WTC11 (cell line): ENCODE results near the gene MLST8. TPM values are rescaled to one million over a fixed set of nuclear protein-coding genes. Genes with fewer than 3 reads are reported as not detected.

ENCODE experiments used
- ATAC-seq: fragments of 200-7000 bp; cut with Tn5 transposase; 2 replicates; pipeline ENCODE4 v1.10.0; 2021; ENCODE audit warnings: mild to moderate bottlenecking, moderate library complexity
- CTCF ChIA-PET: fragments of 300-600 bp; sonication (Branson Sonifier 250); formaldehyde crosslinking; loops from one replicate; lab custom pipeline; 2021; ENCODE audit warnings: antibody characterized with exemption; lab: Charles Lee
- POLR2A ChIA-PET: fragments of 350-600 bp; sonication (Branson Sonifier 250); formaldehyde crosslinking; loops from one replicate; lab custom pipeline; 2021; ENCODE audit warnings: antibody characterized with exemption; lab: Charles Lee
- DNase-seq: peaks from one replicate; pipeline ENCODE4 v3.0.0; 2021; ENCODE audit warnings: low spot score
- H3K27ac Mint-ChIP-seq: 2 replicates; pipeline ENCODE4 v1.8.0; 2021; ENCODE audit warnings: mixed read lengths
- H3K27me3 Mint-ChIP-seq: 2 replicates; pipeline ENCODE4 v1.8.0; 2021; ENCODE audit warnings: low read depth, mild to moderate bottlenecking, moderate library complexity, mixed read lengths
- H3K36me3 Mint-ChIP-seq: 2 replicates; pipeline ENCODE4 v1.8.0; 2021; ENCODE audit warnings: mixed read lengths
- H3K4me1 Mint-ChIP-seq: 2 replicates; pipeline ENCODE4 v1.8.0; 2022; ENCODE audit warnings: mixed read lengths
- H3K4me3 Mint-ChIP-seq: 2 replicates; pipeline ENCODE4 v1.8.0; 2021; ENCODE audit warnings: mild to moderate bottlenecking, moderate library complexity, mixed read lengths
- H3K9me3 Mint-ChIP-seq: 2 replicates; pipeline ENCODE4 v1.8.0; 2021; ENCODE audit warnings: mixed read lengths
- ARID4B ChIP-seq: sonication (generic); formaldehyde crosslinking; IDR thresholded peaks from 2 replicates; pipeline ENCODE4 v1.8.0; 2023; ENCODE audit warnings: missing genetic modification reagents, mild to moderate bottlenecking, borderline replicate concordance
- CDX4 ChIP-seq: fragments of 250-450 bp; sonication (Bioruptor Pico); IDR thresholded peaks from 2 replicates; pipeline ENCODE4 v1.9.0; 2021; ENCODE audit warnings: moderate library complexity, mild to moderate bottlenecking, inconsistent platforms, borderline replicate concordance
- E2F4 ChIP-seq: sonication (generic); formaldehyde crosslinking; IDR thresholded peaks from 2 replicates; pipeline ENCODE4 v1.8.1; 2022; ENCODE audit warnings: low read depth, mild to moderate bottlenecking, moderate library complexity, missing genetic modification reagents, borderline replicate concordance
- ESRRA ChIP-seq: sonication (generic); formaldehyde crosslinking; IDR thresholded peaks from 2 replicates; pipeline ENCODE4 v1.8.1; 2022; ENCODE audit warnings: mild to moderate bottlenecking, missing genetic modification reagents, borderline replicate concordance
- ETV6 ChIP-seq: sonication (generic); formaldehyde crosslinking; IDR thresholded peaks from 2 replicates; pipeline ENCODE4 v1.8.1; 2022; ENCODE audit warnings: mild to moderate bottlenecking, missing genetic modification reagents
- FOXP1 ChIP-seq: sonication (generic); formaldehyde crosslinking; IDR thresholded peaks from 2 replicates; pipeline ENCODE4 v1.8.0; 2022; ENCODE audit warnings: missing genetic modification reagents, mild to moderate bottlenecking, moderate library complexity, borderline replicate concordance
- NFE2L1 ChIP-seq: sonication (generic); formaldehyde crosslinking; IDR thresholded peaks from 2 replicates; pipeline ENCODE4 v1.8.1; 2023; ENCODE audit warnings: missing genetic modification reagents
- NR2C2 ChIP-seq: sonication (generic); formaldehyde crosslinking; IDR thresholded peaks from 2 replicates; pipeline ENCODE4 v1.8.0; 2022; ENCODE audit warnings: mild to moderate bottlenecking, missing genetic modification reagents
- NR3C1 ChIP-seq: sonication (generic); formaldehyde crosslinking; conservative IDR thresholded peaks from 2 replicates; pipeline ENCODE4 v1.8.1; 2023; ENCODE audit warnings: low read depth, mild to moderate bottlenecking, missing genetic modification reagents
- PRRX2 ChIP-seq: fragments of 250-450 bp; sonication (Bioruptor Pico); IDR thresholded peaks from 2 replicates; pipeline ENCODE4 v1.8.0; 2021; ENCODE audit warnings: mild to moderate bottlenecking
- SP1 ChIP-seq: sonication (generic); formaldehyde crosslinking; conservative IDR thresholded peaks from 2 replicates; pipeline ENCODE4 v1.8.1; 2022; ENCODE audit warnings: missing genetic modification reagents
- TEAD1 ChIP-seq: sonication (generic); formaldehyde crosslinking; IDR thresholded peaks from 2 replicates; pipeline ENCODE4 v1.8.0; 2022; ENCODE audit warnings: mild to moderate bottlenecking, missing genetic modification reagents
- TEAD4 ChIP-seq: sonication (generic); formaldehyde crosslinking; IDR thresholded peaks from 2 replicates; pipeline ENCODE4 v1.8.0; 2022; ENCODE audit warnings: mild to moderate bottlenecking, missing genetic modification reagents
- TP53 ChIP-seq: sonication (generic); formaldehyde crosslinking; IDR thresholded peaks from 2 replicates; pipeline ENCODE4 v1.8.1; 2023; ENCODE audit warnings: mild to moderate bottlenecking, missing genetic modification reagents
- USF1 ChIP-seq: sonication (generic); formaldehyde crosslinking; IDR thresholded peaks from 2 replicates; pipeline ENCODE4 v1.8.0; 2022; ENCODE audit warnings: mild to moderate bottlenecking, missing genetic modification reagents
- ZMAT4 ChIP-seq: fragments of 250-450 bp; sonication (Bioruptor Pico); IDR thresholded peaks from 2 replicates; pipeline ENCODE4 v1.9.0; 2021; ENCODE audit warnings: mild to moderate bottlenecking
- ZNF121 ChIP-seq: sonication (generic); formaldehyde crosslinking; IDR thresholded peaks from 2 replicates; pipeline ENCODE4 v1.8.0; 2023; ENCODE audit warnings: missing genetic modification reagents
- ZNF317 ChIP-seq: sonication (generic); formaldehyde crosslinking; IDR thresholded peaks from 2 replicates; pipeline ENCODE4 v1.8.1; 2023; ENCODE audit warnings: low read depth, mild to moderate bottlenecking, moderate library complexity, missing genetic modification reagents, borderline replicate concordance
- ZNF416 ChIP-seq: fragments of 250-450 bp; sonication (Bioruptor Pico); IDR thresholded peaks from 2 replicates; pipeline ENCODE4 v1.9.0; 2021; ENCODE audit warnings: mild to moderate bottlenecking, inconsistent platforms
- ZNF512 ChIP-seq: sonication (generic); formaldehyde crosslinking; IDR thresholded peaks from 2 replicates; pipeline ENCODE4 v1.8.1; 2022; ENCODE audit warnings: missing genetic modification reagents, borderline replicate concordance
- ZNF671 ChIP-seq: fragments of 250-450 bp; sonication (Bioruptor Pico); IDR thresholded peaks from 2 replicates; pipeline ENCODE4 v1.8.0; 2021; ENCODE audit warnings: mild to moderate bottlenecking
- total RNA-seq: library from RNA; stranded (reverse); gene quantifications from 3 replicates; pipeline ENCODE4 v1.2.3, GENCODE V29; 2021

The MLST8 gene
- total RNA-seq, 1 experiment from 2014 or later, result 71.6 TPM

- no peak for TF ChIP-seq NR2C2 (CRISPR knock-in tag)
These were observed 24.8 kb upstream of the MLST8 start (continued) for GRCh38 chr16:2180461-2180860.

GRCh38 chr16:2180962-2181923, 24.0 kb upstream of the MLST8 start:
- CTCF ChIA-PET, result interaction anchor here (5.7 kb wide), 1 partner anchor 13 kb away, joined by 24 read pairs; no protein-coding TSS in a partner anchor
- Mint-ChIP-seq H3K4me1 (0 out of 2 replicates have a peak, but pooled peaks cover 3% of the 10 kb centered on the region), H3K27me3 (no peaks in the 10 kb centered on the region), H3K36me3 (peaks cover under 1% of the 10 kb centered on the region; the same call in 1 of the 2 replicates)
- TF ChIP-seq CDX4, result no peak
- TF ChIP-seq PRRX2, result no peak
- no peak for TF ChIP-seq ETV6 (CRISPR knock-in tag)
- TF ChIP-seq TEAD4, result no peak
- no peak for TF ChIP-seq NR3C1 (CRISPR knock-in tag)
- TF ChIP-seq ZNF671 (CRISPR knock-in tag), result no peak
- TF ChIP-seq ZNF416, result no peak
- TF ChIP-seq, all 79 proteins: peak for 0
- H3K4me3 Mint-ChIP-seq, result no peak overlapping the region
- POLR2A ChIA-PET, result interaction anchor here (0.9 to 1.3 kb wide), 2 partner anchors 26 to 45 kb away, joined by 4 to 5 read pairs; partner anchors contain the start of gene TRAF7
- H3K9me3 Mint-ChIP-seq, result no peaks in the 10 kb centered on the region
- ATAC-seq (peak; percentile 12), DNase-seq (peak; percentile 53)
- H3K27ac Mint-ChIP-seq, result no peak overlapping the region

GRCh38 chr16:2181952-2182351, 23.3 kb upstream of the MLST8 start:
- 0 out of 2 replicates have a peak, but pooled peaks cover 3% of the 10 kb centered on the region for H3K4me1 Mint-ChIP-seq
- ChIA-PET POLR2A (interaction anchor here (0.9 to 1.3 kb wide), 2 partner anchors 27 to 44 kb away, joined by 4 to 5 read pairs; partner anchors contain the start of gene TRAF7), CTCF (interaction anchor here (5.7 kb wide), 1 partner anchor 12 kb away, joined by 24 read pairs; no protein-coding TSS in a partner anchor)
- H3K4me3 Mint-ChIP-seq, result no peak overlapping the region
- H3K36me3 Mint-ChIP-seq, result no peaks in the 10 kb centered on the region
- no peaks in the 10 kb centered on the region for H3K9me3 Mint-ChIP-seq
- TF ChIP-seq ZNF317 (CRISPR knock-in tag) (no peak), NFE2L1 (CRISPR knock-in tag) (no peak), FOXP1 (CRISPR knock-in tag) (no peak), ZMAT4 (CRISPR knock-in tag) (no peak), USF1 (CRISPR knock-in tag) (no peak), ZNF512 (no peak), SP1 (CRISPR knock-in tag) (no peak), ZNF121 (CRISPR knock-in tag) (no peak), TEAD1 (CRISPR knock-in tag) (no peak)
- ATAC-seq (no peak), DNase-seq (no peak)
- H3K27me3 Mint-ChIP-seq, result no peaks in the 10 kb centered on the region
- H3K27ac Mint-ChIP-seq, result peak overlapping the region; percentile 51; the same call in 1 of the 2 replicates

- DNase-seq, result no peak
- POLR2A ChIA-PET, result no interaction called here
- CTCF ChIA-PET, result interaction anchor here (5.7 kb wide), 1 partner anchor 11 kb away, joined by 24 read pairs; no protein-coding TSS in a partner anchor
- Mint-ChIP-seq H3K4me1 (0 out of 2 replicates have a peak, but pooled peaks cover 3% of the 10 kb centered on the region), H3K9me3 (no peaks in the 10 kb centered on the region), H3K27ac (no peak overlapping the region), H3K36me3 (no peaks in the 10 kb centered on the region), H3K4me3 (no peak overlapping the region), H3K27me3 (no peaks in the 10 kb centered on the region)
- ATAC-seq, result no peak
- TF ChIP-seq ZNF317 (CRISPR knock-in tag), result no peak
- TF ChIP-seq ARID4B (CRISPR knock-in tag), result no peak
- TF ChIP-seq TP53 (CRISPR knock-in tag), result no peak
- TF ChIP-seq ESRRA (CRISPR knock-in tag), result no peak
- no peak for TF ChIP-seq E2F4 (CRISPR knock-in tag)
These were observed 21.6 kb upstream of the MLST8 start for GRCh38 chr16:2183671-2184070.
